GM12865 (cell line): ENCODE data around the gene SAP30BP.

Experiments used
- DNase-seq: peaks from one replicate; pipeline ENCODE4 v3.0.0; 2010; ENCODE audit warnings: low read depth
- H3K4me3 ChIP-seq: 2 replicates; pipeline ENCODE4 v1.5.1; 2011; ENCODE audit warnings: mild to moderate bottlenecking, low read depth, low read length, control low read depth
- CTCF ChIP-seq: IDR thresholded peaks from 2 replicates; pipeline ENCODE4 v1.5.1; 2011; ENCODE audit warnings: low read length, control low read depth, low read depth, inconsistent platforms; ENCODE audit not compliant: insufficient read depth; ENCODE audit errors: missing control alignments

The SAP30BP gene

GRCh38 chr17:75697651-75698291, 30.6 kb downstream of the SAP30BP start:
- no peak for DNase-seq
- H3K4me3 ChIP-seq = no peak overlapping the region
- no peak for TF ChIP-seq CTCF

- no peak overlapping the region for H3K4me3 ChIP-seq
- no peak for TF ChIP-seq CTCF
- DNase-seq = no peak
Observed at GRCh38 chr17:75698659-75699058, 31.5 kb downstream of the SAP30BP start.

- no peak for TF ChIP-seq CTCF
- DNase-seq = no peak
- no peak overlapping the region for H3K4me3 ChIP-seq
Observed at GRCh38 chr17:75701288-75701687, 34.1 kb downstream of the SAP30BP start.

- no peak for DNase-seq
- TF ChIP-seq CTCF = no peak
- no peak overlapping the region for H3K4me3 ChIP-seq
Observed at GRCh38 chr17:75703191-75703590, 36.1 kb downstream of the SAP30BP start.

GRCh38 chr17:75703591-75703990, 36.5 kb downstream of the SAP30BP start:
- DNase-seq = no peak
- no peak overlapping the region for H3K4me3 ChIP-seq
- no peak for TF ChIP-seq CTCF

- DNase-seq = no peak
- no peak for TF ChIP-seq CTCF
Observed at GRCh38 chr17:75704963-75705875, 38.1 kb downstream of the SAP30BP start.

More at GRCh38 chr17:75704963-75705875, 38.1 kb downstream of the SAP30BP start:
- H3K4me3 ChIP-seq = no peak overlapping the region
